Measurements from ENCODE around the gene METTL8.

DNA sequence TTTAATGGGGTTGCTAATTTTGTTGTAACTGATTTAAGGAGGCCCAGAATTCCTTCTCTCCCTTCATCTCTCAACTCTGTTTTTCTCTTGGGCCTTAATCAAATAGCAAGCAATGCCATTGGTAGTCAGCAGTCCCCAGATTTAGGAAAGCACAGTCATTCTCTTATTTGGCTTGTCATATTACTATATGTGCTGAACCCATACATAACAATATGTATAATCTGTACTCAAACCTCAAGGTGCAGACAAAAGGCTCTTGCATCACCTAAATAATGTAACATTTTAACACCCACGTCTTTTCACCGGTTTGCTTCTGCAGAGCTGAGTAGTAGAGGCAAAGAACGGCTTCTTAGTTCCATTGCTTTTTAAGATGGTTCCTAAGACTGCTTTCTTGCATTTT, 33.4 kb downstream of the METTL8 start:
- TF ChIP-seq, protein P1, sequence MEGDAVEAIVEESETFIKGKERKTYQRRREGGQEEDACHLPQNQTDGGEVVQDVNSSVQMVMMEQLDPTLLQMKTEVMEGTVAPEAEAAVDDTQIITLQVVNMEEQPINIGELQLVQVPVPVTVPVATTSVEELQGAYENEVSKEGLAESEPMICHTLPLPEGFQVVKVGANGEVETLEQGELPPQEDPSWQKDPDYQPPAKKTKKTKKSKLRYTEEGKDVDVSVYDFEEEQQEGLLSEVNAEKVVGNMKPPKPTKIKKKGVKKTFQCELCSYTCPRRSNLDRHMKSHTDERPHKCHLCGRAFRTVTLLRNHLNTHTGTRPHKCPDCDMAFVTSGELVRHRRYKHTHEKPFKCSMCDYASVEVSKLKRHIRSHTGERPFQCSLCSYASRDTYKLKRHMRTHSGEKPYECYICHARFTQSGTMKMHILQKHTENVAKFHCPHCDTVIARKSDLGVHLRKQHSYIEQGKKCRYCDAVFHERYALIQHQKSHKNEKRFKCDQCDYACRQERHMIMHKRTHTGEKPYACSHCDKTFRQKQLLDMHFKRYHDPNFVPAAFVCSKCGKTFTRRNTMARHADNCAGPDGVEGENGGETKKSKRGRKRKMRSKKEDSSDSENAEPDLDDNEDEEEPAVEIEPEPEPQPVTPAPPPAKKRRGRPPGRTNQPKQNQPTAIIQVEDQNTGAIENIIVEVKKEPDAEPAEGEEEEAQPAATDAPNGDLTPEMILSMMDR (IDR thresholded peaks at IDR 0.05) = no peak
- TF ChIP-seq, protein P2, sequence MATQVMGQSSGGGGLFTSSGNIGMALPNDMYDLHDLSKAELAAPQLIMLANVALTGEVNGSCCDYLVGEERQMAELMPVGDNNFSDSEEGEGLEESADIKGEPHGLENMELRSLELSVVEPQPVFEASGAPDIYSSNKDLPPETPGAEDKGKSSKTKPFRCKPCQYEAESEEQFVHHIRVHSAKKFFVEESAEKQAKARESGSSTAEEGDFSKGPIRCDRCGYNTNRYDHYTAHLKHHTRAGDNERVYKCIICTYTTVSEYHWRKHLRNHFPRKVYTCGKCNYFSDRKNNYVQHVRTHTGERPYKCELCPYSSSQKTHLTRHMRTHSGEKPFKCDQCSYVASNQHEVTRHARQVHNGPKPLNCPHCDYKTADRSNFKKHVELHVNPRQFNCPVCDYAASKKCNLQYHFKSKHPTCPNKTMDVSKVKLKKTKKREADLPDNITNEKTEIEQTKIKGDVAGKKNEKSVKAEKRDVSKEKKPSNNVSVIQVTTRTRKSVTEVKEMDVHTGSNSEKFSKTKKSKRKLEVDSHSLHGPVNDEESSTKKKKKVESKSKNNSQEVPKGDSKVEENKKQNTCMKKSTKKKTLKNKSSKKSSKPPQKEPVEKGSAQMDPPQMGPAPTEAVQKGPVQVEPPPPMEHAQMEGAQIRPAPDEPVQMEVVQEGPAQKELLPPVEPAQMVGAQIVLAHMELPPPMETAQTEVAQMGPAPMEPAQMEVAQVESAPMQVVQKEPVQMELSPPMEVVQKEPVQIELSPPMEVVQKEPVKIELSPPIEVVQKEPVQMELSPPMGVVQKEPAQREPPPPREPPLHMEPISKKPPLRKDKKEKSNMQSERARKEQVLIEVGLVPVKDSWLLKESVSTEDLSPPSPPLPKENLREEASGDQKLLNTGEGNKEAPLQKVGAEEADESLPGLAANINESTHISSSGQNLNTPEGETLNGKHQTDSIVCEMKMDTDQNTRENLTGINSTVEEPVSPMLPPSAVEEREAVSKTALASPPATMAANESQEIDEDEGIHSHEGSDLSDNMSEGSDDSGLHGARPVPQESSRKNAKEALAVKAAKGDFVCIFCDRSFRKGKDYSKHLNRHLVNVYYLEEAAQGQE (IDR thresholded peaks at IDR 0.05) = no peak
- TF ChIP-seq KDM1A (IDR thresholded peaks at IDR 0.05; ENCODE audit: low read depth) = no peak
- no peak for TF ChIP-seq ESRRA (IDR thresholded peaks at IDR 0.05; ENCODE audit: borderline replicate concordance, low read length)

All from A549 (cell line).